Stimulated activated CD4-positive, alpha-beta T cell treated with anti-CD3 and anti-CD28 coated beads, TNF-alpha, amount 100 ng/mL, for 4 hours (primary cell): ENCODE results near the gene GPC6.

Source experiments
- DNase-seq, 3 experiments: peaks; one replicate each; pipeline ENCODE4 v3.0.0-alpha.2; 2020; ENCODE audit warnings: low read depth in 3 of 3

The GPC6 gene

DNA sequence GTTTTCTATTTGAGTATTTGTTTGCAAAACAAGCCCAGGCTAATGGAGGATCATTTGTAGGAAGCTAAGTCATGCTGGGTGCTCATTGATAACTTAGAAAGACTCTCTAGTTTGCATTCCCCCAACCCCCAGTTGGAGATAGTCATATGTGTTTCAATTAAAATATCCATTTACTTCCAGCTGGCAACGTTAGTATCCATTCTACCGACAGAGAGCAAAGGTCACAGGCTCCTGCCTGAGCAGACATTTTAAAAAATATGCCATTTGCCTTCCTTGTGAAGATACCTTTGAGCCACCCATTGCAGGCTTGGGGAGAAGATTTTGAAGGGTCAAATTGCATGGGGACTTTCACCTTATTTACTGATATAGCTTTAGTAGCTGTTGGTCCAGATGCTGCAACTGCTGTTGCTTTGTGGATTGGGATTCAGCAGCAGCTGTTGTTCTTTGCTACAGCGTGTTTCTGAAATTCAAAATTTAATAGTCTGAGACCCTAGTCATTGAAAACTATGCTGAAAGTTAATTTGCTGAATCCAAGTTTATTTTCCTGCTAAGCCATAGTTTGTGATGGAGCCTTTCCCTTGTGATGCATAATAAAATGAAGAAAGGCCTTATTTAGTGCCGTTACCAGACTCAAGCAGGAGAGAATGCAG, 335.1 kb downstream of the GPC6 start:
- DNase-seq: no peak

DNA sequence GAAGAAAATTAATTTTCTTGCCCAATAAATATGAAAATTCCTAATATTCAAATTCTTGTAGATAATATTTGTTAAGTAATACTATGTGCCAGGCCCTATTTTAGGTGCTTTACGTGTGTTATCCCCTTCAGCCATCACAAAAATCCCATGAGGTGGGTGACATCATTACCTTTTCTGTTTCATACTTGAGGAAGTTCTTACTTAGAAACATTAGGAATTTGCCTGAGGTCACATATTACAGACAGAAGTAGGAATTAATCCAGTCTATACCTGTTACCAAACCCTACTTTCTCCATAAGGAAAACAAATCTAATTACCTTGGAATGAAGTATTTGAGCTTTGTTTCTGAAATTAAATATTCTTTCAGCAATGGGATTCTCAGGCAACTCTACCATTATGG, 336.1 kb downstream of the GPC6 start:
- DNase-seq: no peak

DNA sequence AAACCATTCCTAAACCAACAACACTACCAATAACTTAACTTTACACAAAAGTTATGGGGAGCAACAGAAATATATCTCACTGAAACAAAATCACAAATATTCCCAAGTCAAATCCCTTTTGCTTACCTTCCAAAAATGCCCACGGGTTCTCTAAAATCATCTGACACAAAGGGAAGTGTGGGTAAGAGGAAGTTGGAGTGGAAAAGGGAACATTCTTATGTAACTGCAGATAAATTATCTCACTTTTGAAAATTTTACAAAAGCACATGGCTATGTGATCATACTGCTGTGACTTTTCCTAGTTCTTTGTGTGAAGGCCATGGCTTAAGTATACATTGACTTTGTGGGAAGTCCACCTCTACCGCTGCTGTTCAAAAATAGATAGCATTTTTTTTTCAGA, 350.5 kb downstream of the GPC6 start:
- no peak for DNase-seq

DNA sequence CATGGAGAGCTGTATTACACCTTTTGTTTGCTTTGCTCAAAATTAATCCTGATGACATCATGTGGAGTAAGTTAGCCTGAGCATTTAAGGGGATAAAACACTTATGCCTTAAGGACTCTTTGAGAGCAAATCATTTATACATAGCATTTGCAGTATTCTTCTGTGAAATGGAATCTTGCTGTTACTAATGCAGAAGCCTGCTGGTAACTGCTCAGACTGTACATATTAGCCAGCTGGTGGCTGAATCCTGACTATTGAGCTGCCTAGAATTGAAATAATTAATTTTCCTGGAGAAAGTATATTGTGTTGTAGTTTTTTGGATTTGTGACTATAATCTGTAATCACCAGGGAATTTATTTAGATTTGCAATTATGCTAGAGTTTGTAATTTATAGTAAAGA, 363.2 kb downstream of the GPC6 start:
- DNase-seq: no peak

DNA sequence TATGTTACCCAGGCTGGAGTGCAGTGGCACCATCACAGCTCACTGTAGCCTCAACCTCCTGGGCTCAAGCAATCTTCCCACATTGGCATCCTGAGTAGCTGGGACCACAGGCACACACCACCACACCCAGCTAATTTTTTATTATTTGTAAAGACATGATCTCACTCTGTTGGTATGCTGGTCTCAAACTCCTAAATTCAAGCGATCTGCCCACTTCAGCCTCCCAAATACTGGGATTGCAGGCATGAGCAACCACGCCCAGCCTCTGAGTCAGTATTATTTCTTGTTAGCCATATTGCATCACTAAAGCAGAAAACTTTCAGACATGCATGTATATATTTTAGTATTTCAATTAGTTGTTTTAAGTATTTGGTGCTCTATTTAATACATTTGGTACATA, 376.4 kb downstream of the GPC6 start:
- DNase-seq: no peak

DNA sequence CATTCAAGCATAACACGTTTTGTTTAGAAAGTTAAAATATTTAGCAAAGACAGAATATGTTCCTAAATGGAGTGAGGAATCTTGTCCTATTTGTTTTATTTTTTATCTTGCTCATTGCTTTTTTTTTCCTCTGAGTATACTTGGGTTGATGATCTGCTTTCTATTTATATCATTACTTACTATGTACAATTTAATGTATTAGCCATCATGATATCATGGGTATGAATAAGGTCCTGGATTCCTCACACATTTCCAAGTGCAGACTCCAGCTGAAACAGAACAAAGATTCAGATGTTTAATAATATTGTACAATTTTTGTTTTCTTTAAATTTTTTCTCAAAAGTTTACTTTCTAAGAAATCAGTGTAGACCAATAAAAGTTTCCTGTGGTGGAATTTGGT, 388.2 kb downstream of the GPC6 start:
- DNase-seq: no peak

DNA sequence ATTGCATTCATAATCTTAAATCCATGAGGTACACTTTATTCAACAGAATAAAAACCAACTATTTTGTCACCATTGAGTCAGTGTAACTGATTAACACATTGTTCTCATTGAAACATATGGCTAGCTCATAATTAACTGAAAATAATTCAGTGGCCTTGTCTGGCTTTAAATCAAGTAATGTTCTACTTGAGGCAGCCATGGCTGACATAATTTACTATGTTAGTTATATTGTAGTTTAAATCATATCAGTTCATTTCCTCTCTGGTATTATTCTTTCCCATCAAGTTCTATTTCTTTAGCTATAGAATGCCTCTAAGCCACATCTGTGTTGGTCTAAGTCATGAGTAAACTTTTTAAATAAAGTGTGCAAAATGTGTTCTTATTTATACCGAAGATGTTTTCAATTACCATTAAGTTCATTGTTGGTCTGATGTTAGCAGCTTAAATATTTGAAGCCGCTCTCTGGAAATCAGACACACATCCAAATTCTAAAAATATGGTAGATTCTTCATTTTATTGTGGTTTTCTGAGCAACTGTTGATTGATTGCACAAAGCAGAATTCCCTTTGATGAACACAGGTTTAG, 393.7 kb downstream of the GPC6 start:
- DNase-seq: no peak

DNA sequence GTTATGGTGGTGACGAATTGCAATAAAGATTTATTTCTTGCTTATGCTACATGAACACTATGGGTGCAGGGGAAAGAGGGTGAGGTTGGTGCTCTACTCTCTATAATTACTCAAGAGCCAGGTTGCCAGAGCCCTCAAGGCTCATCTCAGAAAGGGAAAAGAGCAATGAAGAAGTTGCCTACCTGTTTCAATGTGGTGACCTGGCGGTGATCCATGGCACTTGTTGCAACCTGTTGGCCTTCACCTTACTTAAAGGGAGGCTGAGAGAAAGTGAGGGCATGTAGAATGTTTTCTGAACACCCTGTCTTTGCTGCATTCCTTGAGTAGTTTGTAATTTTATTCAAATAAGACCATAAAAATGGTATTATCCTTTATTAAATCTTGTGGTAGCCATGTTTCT, 394.4 kb downstream of the GPC6 start:
- no peak for DNase-seq

DNA sequence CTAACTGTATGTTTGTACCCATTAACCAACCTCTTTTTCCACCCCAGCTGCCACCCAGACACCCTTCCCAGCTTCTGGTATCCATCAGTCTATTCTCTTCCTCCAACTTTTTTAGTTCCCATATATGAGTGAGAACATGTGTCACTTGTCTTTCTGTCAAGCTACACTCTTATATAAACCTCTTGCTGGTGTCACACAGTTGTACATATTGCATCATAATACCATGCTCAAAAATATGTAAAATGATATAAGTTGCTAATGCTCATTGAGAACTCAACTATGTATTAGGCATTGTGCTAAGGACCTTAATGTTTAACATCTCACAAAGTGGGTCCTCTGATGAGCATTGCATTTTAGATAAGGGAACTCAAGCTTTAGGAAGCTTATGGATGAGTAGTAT, 395.4 kb downstream of the GPC6 start:
- no peak for DNase-seq

DNA sequence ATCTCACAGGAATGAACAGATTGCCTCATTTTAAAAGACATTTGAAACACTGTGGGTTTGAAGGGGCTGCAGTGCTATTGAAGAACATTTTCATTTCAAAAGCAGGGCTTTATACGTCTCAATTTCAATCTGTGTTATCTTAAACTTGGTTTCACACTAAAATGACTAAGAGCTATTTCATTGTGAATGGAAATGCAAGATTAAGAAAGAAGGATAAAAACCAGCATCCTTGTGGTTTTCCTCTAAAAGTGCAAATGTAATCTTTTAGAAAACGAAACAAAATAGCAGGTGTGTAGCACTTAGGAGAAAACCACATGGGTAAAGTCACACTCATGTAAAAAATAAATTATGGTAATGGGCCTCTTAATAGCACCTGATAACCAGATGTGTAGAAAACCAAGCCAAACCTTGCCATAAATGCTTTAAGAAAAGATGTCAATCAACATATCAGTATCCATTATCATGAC, 397.7 kb downstream of the GPC6 start:
- no peak for DNase-seq

DNA sequence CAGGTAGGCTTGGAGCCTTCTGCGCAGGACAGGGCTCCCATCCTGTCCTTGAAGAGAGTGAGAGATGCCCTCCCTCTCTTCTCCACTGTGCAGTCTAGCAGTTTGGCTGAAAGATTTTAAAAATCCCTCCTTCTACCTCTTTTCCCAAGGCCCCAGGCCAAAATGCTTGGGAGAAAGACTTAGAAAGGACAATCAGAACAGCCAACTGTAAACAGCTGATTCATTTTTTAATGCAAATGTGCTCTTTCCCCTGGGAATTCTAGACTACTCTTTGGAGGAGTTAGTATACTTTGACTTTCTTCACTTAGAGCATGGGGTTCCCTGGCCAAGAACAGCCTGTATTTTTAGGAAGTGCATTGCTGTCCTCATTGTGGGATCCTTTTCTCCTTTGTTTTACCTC, 398.9 kb downstream of the GPC6 start:
- DNase-seq: no peak

DNA sequence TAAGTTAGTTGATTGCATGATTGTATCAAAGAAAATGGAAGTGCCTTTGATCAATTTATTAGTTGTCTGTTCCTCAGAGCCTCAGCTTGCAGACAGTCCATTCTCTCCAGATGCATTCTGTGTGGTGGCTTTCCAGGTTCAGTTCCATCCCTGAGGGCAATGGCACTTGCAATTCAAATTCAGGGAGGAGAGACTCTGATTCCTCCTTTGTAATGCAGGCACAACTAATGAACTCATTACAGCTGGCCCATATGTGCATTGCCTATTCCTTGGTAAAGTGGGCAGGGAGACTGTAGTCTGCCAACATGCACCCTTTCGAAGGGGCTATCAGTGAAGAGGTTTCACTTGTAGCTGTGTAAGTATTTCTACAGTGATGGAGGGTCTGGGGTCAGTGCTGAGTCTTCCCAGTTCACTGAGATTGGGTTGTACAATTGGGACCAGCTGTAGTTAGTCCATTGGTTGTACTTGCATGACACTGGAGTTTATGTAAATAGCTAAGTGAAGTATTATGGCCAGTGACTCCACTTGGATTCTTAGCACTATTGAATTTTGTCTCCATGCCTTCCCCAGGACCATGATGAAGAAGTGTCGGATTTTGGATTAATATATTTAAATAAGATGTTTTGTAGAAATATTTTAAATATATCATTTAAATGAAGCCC, 401.7 kb downstream of the GPC6 start:
- no peak for DNase-seq

DNA sequence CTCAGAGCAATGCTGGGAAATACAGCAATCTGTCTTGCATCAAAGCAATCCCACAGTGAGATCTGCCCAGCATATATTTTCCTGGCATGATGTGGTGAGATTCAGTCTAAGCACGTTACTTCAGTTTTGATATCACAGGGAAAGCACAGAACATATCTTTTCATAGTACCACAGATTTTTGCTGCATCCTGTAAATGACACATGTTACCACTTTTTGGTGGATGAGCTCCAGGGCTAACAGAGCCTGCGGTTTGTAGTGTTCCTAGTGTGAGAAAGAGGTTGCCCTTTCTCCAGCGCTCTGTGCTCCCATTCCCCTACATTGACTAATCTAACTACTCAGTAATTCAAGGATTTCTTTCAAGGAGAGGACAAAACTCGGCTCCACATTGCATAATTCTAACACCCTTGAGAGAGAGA, 409.0 kb downstream of the GPC6 start:
- DNase-seq: no peak

DNA sequence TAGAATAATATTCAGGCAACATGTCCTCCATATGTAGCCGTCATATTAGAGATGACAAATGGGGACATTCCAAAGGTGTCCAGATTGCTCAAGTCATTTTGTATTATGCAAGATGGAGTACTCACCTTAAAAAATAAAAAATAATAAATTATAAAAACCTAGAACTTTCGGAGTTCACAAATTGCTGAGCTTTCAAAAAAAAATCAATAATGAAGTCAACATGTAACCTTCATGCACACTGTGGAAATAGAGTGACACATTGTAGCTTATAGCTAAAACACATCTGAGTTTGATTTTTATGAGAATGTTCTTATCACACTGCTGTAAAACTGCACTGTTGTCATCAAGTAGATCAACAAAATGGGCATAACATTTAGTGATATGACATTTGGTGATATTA, 411.2 kb downstream of the GPC6 start:
- DNase-seq: no peak

DNA sequence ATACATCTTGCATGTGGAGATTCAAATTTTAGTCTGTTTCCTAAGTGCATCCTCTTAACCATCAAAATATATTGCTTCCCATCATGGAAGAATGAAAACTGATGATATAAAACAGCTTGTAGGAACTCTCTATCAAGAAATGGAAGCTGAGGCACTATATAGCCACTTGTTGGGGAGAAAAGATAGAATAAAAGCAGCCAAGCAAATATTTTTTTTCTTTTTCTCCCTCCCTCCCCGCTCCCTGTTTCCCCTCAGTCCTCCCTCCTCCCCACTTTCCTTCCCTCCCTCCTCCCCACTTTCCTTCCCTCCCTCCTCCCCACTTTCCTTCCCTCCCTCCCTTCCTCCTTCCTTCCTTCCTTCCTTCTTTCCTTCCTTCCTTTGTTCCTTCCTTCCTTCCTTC, 413.8 kb downstream of the GPC6 start:
- DNase-seq: no peak

DNA sequence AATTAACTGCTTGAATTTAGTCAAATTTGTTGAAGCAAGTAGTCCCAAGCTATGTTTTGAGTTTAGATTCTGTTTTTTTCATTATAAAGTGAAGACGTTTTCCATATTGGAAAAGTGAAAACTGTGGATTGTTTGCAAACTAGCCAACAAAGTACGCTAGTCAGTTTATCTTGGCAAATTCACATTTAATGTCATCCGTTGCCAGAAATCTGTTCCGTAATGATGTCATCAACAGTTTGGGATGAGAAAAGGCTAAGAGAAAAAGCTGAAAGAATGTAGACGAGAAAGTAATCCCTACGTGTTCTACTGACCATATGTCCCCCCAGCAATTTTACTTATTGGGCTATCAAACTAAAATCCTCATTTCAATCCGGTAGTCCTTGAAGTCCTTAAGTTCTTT, 419.6 kb downstream of the GPC6 start:
- DNase-seq: no peak

DNA sequence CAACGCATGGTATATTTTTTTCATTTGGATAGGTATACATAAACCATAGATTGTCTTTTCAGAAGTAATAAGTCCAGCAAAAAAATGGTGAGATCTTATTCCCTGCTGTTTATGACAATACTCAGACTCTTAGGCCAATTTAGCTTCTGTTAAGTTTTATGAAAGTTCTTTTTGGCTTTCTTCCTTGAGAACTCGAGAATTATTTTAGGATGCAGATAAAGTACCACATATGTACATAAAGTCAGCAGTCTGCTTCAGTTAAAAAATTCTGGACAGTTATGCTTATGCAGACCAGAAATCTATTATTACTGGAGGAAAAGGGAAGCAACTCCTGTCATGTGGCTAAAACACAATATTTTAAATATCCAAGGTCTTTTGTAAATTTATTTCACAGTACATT, 422.9 kb downstream of the GPC6 start:
- DNase-seq: no peak

DNA sequence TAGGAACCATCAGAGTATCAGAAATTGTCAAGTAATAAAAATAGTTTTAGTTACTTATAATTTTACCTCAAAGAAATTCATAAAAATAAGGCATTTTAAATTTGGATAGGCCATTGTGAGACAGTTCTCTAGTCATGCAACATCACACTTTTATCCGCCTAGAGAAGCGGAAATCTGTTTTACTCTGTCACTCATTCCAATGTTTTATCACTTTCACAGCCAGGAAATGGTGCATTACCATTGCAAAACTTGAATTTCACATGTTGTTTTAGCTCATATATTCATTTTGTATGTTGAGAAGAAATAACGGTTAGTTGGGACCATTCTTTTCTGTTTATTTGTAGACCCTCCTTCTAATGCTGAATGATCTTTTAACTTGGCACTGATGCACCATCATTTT, 427.2 kb downstream of the GPC6 start:
- no peak for DNase-seq

DNA sequence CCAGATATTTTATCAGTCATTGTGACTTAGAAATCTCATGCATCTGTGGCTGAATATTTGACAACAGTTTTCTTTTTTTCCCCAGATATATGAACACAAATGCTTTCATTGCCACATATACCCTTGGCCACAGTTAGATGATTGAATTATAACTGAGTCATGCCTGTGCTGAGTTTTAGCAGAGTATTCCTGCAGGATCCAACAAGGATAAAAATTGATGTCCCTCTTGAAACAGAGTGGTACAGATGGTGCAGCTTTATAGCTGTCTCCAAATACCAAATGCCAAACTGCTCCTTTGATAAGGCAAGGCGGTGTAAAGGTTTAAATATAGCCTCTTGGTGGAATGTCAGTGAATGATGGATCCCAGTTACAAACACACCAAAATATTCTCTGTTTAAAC, 428.5 kb downstream of the GPC6 start:
- DNase-seq: no peak

DNA sequence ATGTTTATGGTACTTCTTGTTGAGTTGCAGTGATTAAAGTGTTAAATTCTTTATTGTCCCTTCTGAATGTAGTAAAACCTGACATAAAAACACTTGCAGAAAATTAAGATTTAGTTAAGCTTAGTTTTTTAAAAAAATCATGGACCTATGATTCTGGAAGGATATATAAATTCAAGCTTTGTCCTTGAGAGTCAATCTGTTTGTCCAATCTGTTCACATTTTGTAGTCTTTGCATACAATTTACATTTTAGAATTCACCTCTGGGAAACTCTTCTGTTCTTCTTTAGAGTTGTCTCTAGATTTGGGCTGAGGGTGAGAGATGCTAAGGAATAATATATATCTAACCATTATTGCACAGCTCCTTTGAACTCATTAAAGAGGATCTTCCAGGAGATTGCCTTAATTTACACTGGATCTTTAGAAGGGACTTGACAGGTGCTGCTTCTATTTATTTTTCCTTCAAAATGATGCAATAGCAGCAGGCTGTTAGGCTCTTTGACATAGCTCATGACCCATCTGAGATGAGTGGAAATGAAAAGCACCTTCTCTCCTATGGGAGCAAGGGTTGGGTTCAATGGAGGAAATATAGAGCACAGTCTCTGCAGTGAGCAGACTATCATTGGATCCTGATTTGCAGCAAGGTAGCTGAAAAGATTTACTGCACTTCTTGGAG, 433.9 kb downstream of the GPC6 start:
- no peak for DNase-seq

DNA sequence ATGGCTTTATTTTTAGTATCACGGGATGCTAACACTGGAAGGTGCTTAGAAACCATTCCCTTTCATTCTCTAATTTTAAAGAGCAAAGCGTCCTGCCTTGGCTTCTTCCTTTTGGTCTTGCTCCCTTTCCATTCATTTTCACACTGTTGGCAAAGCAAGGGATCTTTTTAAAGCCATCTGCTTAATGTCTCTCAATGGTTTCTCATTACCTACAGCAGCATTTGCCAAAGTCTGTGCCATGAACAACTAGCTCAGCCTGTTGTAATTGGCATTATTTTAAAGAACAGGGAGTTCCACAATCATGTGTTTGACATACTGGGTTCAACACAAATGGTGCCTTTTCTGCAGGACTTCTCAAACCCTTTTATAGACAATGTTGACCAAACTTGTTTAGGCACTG, 444.3 kb downstream of the GPC6 start:
- DNase-seq: no peak

DNA sequence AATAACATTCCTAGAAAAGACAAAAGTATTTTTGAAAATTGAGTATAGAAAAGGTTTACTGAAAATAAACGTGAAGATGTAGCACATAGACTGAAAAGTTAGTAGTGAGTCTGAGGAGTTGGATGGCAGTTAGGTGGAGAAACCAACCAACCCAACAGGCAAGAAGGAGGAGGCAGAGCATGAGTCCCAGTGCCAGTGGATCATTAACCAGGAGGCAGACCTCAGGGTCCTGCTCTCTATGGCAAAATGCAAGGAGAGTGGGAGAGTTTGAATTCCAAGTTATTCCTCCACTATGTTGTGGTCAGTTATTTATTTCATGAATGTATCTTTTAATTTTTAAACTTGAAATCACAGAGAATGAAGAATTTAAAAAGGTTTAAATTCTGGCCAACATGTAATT, 446.4 kb downstream of the GPC6 start:
- no peak for DNase-seq

DNA sequence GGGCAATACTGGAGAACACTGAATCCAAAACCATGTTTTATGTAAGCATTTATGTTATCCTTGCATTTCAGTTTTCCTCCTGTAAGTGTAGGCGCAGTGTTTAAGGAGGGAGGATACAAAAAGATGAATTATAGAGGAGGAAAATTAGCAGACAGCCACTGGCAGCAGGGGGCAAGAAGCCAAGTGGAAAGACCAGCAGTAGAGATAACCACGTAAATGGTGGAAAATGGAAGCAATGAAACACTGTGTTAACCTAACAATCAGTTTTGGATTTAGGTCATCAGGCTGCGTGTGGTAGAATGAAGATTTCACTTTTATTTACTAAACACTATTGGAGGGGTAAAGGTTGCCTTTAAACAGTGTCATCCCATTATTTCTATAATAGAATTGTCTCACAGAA, 447.3 kb downstream of the GPC6 start:
- no peak for DNase-seq
